Stimulated activated CD4-positive, alpha-beta T cell treated with anti-CD3 and anti-CD28 coated beads, Interleukin-4, amount 100 ng/mL, for 1 hour (primary cell): Measurements from ENCODE around the gene TRPM1.

Source experiments
- DNase-seq: peaks from one replicate; pipeline ENCODE4 v3.0.0-alpha.2; 2020

The TRPM1 gene

GRCh38 chr15:31081588-31082250, 19.8 kb downstream of the TRPM1 start:
- no peak for DNase-seq

- DNase-seq, result no peak
Observed at GRCh38 chr15:31081056-31081455, 20.5 kb downstream of the TRPM1 start.

- DNase-seq, result peak; percentile 27
Observed at GRCh38 chr15:31080591-31081014, 20.9 kb downstream of the TRPM1 start.

- no peak for DNase-seq
Observed at GRCh38 chr15:31079519-31079918, 22.0 kb downstream of the TRPM1 start.

- no peak for DNase-seq
Observed at GRCh38 chr15:31078471-31078870, 23.1 kb downstream of the TRPM1 start.

- no peak for DNase-seq
Observed at GRCh38 chr15:31077941-31078340, 23.6 kb downstream of the TRPM1 start.

GRCh38 chr15:31077181-31077580, 24.3 kb downstream of the TRPM1 start:
- DNase-seq, result no peak

- DNase-seq, result no peak
Observed at GRCh38 chr15:31074321-31074720, 27.2 kb downstream of the TRPM1 start.

- DNase-seq, result no peak
Observed at GRCh38 chr15:31070867-31071266, 30.7 kb downstream of the TRPM1 start.

GRCh38 chr15:31069360-31070000, 32.0 kb downstream of the TRPM1 start:
- no peak for DNase-seq

GRCh38 chr15:31067890-31068603, 33.5 kb downstream of the TRPM1 start:
- DNase-seq, result no peak

GRCh38 chr15:31065824-31066223, 35.7 kb downstream of the TRPM1 start:
- no peak for DNase-seq

GRCh38 chr15:31062911-31063310, 38.6 kb downstream of the TRPM1 start:
- no peak for DNase-seq

- no peak for DNase-seq
Observed at GRCh38 chr15:31062310-31062847, 39.1 kb downstream of the TRPM1 start.

GRCh38 chr15:31060429-31061140, 40.9 kb downstream of the TRPM1 start:
- no peak for DNase-seq

- DNase-seq, result no peak
Observed at GRCh38 chr15:31058236-31058962, 43.1 kb downstream of the TRPM1 start.

GRCh38 chr15:31051496-31052080, 49.9 kb downstream of the TRPM1 start:
- DNase-seq, result no peak

- no peak for DNase-seq
Observed at GRCh38 chr15:31050953-31051352, 50.6 kb downstream of the TRPM1 start.

- no peak for DNase-seq
Observed at GRCh38 chr15:31049682-31050615, 51.6 kb downstream of the TRPM1 start.

GRCh38 chr15:31049111-31049510, 52.4 kb downstream of the TRPM1 start:
- no peak for DNase-seq

GRCh38 chr15:31047437-31047836, 54.1 kb downstream of the TRPM1 start:
- no peak for DNase-seq
